ENCODE measurements around the gene TLR7. TPM values are rescaled to one million over a fixed set of nuclear protein-coding genes. Genes with fewer than 3 reads are reported as not detected.

TLR7 gene
- total and polyA plus RNA-seq, 2 donors: 0.23 to 3.9 TPM

GRCh38 chrX:12874581-12874980 lies 7.7 kb downstream of the TLR7 start:
- DNase-seq (ENCODE audit: extremely low spot score): no peak
- Histone ChIP-seq H3K36me3 (ENCODE audit: insufficient read depth) (no peaks in the 10 kb centered on the region), H3K4me1 (ENCODE audit: insufficient read depth) (no peaks in the 10 kb centered on the region), H3K27ac (ENCODE audit: low read depth) (no peak overlapping the region), H3K4me3 (ENCODE audit: low read depth, low read length) (no peak overlapping the region)
- WGBS: 24% methylated on average over 4 of the region's 4 CpGs

- Histone ChIP-seq H3K36me3 (ENCODE audit: insufficient read depth) (no peaks in the 10 kb centered on the region), H3K4me3 (ENCODE audit: low read depth, low read length) (no peak overlapping the region), H3K4me1 (ENCODE audit: insufficient read depth) (no peaks in the 10 kb centered on the region), H3K27ac (ENCODE audit: low read depth) (no peak overlapping the region)
- WGBS: 21% methylated on average over 8 of the region's 8 CpGs
- DNase-seq (ENCODE audit: extremely low spot score): no peak
Observed at GRCh38 chrX:12877386-12877785, 10.5 kb downstream of the TLR7 start.

GRCh38 chrX:12878536-12878935 lies 11.7 kb downstream of the TLR7 start:
- 97% methylated on average over 1 of the region's 1 CpG for WGBS
- H3K4me3 ChIP-seq (ENCODE audit: low read depth, low read length): no peak overlapping the region
- no peak overlapping the region for H3K27ac ChIP-seq (ENCODE audit: low read depth)
- H3K36me3 ChIP-seq (ENCODE audit: insufficient read depth): no peaks in the 10 kb centered on the region
- H3K4me1 ChIP-seq (ENCODE audit: insufficient read depth): no peaks in the 10 kb centered on the region
- DNase-seq (ENCODE audit: extremely low spot score): no peak

- H3K27ac ChIP-seq (ENCODE audit: low read depth): no peak overlapping the region
- no peak overlapping the region for H3K4me3 ChIP-seq (ENCODE audit: low read depth, low read length)
- no peaks in the 10 kb centered on the region for H3K4me1 ChIP-seq (ENCODE audit: insufficient read depth)
- DNase-seq (ENCODE audit: extremely low spot score): no peak
- no peaks in the 10 kb centered on the region for H3K36me3 ChIP-seq (ENCODE audit: insufficient read depth)
- WGBS: 91% methylated on average over 2 of the region's 2 CpGs
Observed at GRCh38 chrX:12881914-12882313, 15.0 kb downstream of the TLR7 start.

- Histone ChIP-seq H3K4me3 (ENCODE audit: low read depth, low read length) (no peak overlapping the region), H3K4me1 (ENCODE audit: insufficient read depth) (no peaks in the 10 kb centered on the region), H3K36me3 (ENCODE audit: insufficient read depth) (no peaks in the 10 kb centered on the region), H3K27ac (ENCODE audit: low read depth) (no peak overlapping the region)
- WGBS: 65% methylated on average over 5 of the region's 5 CpGs
- no peak for DNase-seq (ENCODE audit: extremely low spot score)
Observed at GRCh38 chrX:12885508-12885907, 18.6 kb downstream of the TLR7 start.

GRCh38 chrX:12886545-12886944 lies 19.7 kb downstream of the TLR7 start:
- no peak for DNase-seq (ENCODE audit: extremely low spot score)
- Histone ChIP-seq H3K4me1 (ENCODE audit: insufficient read depth) (no peaks in the 10 kb centered on the region), H3K27ac (ENCODE audit: low read depth) (no peak overlapping the region), H3K4me3 (ENCODE audit: low read depth, low read length) (no peak overlapping the region), H3K36me3 (ENCODE audit: insufficient read depth) (no peaks in the 10 kb centered on the region)
- 94% methylated on average over 3 of the region's 3 CpGs for WGBS

GRCh38 chrX:12887141-12887540 lies 20.3 kb downstream of the TLR7 start:
- 91% methylated on average over 2 of the region's 2 CpGs for WGBS
- H3K4me3 ChIP-seq (ENCODE audit: low read depth, low read length): no peak overlapping the region
- no peak overlapping the region for H3K27ac ChIP-seq (ENCODE audit: low read depth)
- DNase-seq (ENCODE audit: extremely low spot score): no peak
- H3K4me1 ChIP-seq (ENCODE audit: insufficient read depth): no peaks in the 10 kb centered on the region
- H3K36me3 ChIP-seq (ENCODE audit: insufficient read depth): no peaks in the 10 kb centered on the region

GRCh38 chrX:12887767-12888166 lies 20.9 kb downstream of the TLR7 start:
- whole genome bisulfite sequencing: 83% methylated on average over 3 of the region's 3 CpGs

GRCh38 chrX:12890467-12890866 lies 23.6 kb downstream of the TLR7 start:
- no peak overlapping the region for H3K27ac ChIP-seq (ENCODE audit: low read depth)
- H3K4me3 ChIP-seq (ENCODE audit: low read depth, low read length): no peak overlapping the region
- no peaks in the 10 kb centered on the region for H3K36me3 ChIP-seq (ENCODE audit: insufficient read depth)
- 60% methylated on average over 5 of the region's 5 CpGs for WGBS
- DNase-seq (ENCODE audit: extremely low spot score): no peak
- H3K4me1 ChIP-seq (ENCODE audit: insufficient read depth): no peaks in the 10 kb centered on the region

More at GRCh38 chrX:12887767-12888166, 20.9 kb downstream of the TLR7 start:
- Histone ChIP-seq H3K4me3 (ENCODE audit: low read depth, low read length) (no peak overlapping the region), H3K36me3 (ENCODE audit: insufficient read depth) (no peaks in the 10 kb centered on the region), H3K27ac (ENCODE audit: low read depth) (no peak overlapping the region), H3K4me1 (ENCODE audit: insufficient read depth) (no peaks in the 10 kb centered on the region)
- no peak for DNase-seq (ENCODE audit: extremely low spot score)

- WGBS: 90% methylated on average over 4 of the region's 4 CpGs
- DNase-seq (ENCODE audit: extremely low spot score): no peak
- Histone ChIP-seq H3K4me1 (ENCODE audit: insufficient read depth) (no peaks in the 10 kb centered on the region), H3K36me3 (ENCODE audit: insufficient read depth) (no peaks in the 10 kb centered on the region), H3K4me3 (ENCODE audit: low read depth, low read length) (no peak overlapping the region), H3K27ac (ENCODE audit: low read depth) (no peak overlapping the region)
Observed at GRCh38 chrX:12891171-12891570, 24.3 kb downstream of the TLR7 start.

- no peak overlapping the region for H3K4me3 ChIP-seq (ENCODE audit: low read depth, low read length)
- H3K4me1 ChIP-seq (ENCODE audit: insufficient read depth): no peaks in the 10 kb centered on the region
- WGBS: 31% methylated on average over 2 of the region's 2 CpGs
- H3K27ac ChIP-seq (ENCODE audit: low read depth): no peak overlapping the region
- no peaks in the 10 kb centered on the region for H3K36me3 ChIP-seq (ENCODE audit: insufficient read depth)
- DNase-seq (ENCODE audit: extremely low spot score): no peak
Observed at GRCh38 chrX:12891915-12892506, 25.1 kb downstream of the TLR7 start.

- Histone ChIP-seq H3K4me1 (ENCODE audit: insufficient read depth) (no peaks in the 10 kb centered on the region), H3K4me3 (ENCODE audit: low read depth, low read length) (no peak overlapping the region), H3K36me3 (ENCODE audit: insufficient read depth) (no peaks in the 10 kb centered on the region), H3K27ac (ENCODE audit: low read depth) (no peak overlapping the region)
- no peak for DNase-seq (ENCODE audit: extremely low spot score)
- 88% methylated on average over 2 of the region's 2 CpGs for WGBS
Observed at GRCh38 chrX:12892716-12893115, 25.8 kb downstream of the TLR7 start.

- no peak for DNase-seq (ENCODE audit: extremely low spot score)
Observed at GRCh38 chrX:12894074-12895030, 27.5 kb downstream of the TLR7 start.

GRCh38 chrX:12895866-12896265 lies 29.0 kb downstream of the TLR7 start:
- 54% methylated on average over 2 of the region's 2 CpGs for WGBS
- H3K36me3 ChIP-seq (ENCODE audit: insufficient read depth): no peaks in the 10 kb centered on the region
- no peak overlapping the region for H3K27ac ChIP-seq (ENCODE audit: low read depth)
- H3K4me1 ChIP-seq (ENCODE audit: insufficient read depth): no peaks in the 10 kb centered on the region
- DNase-seq (ENCODE audit: extremely low spot score): no peak
- H3K4me3 ChIP-seq (ENCODE audit: low read depth, low read length): no peak overlapping the region

More at GRCh38 chrX:12894074-12895030, 27.5 kb downstream of the TLR7 start:
- H3K4me3 ChIP-seq (ENCODE audit: low read depth, low read length): no peak overlapping the region
- WGBS: 42% methylated on average over 12 of the region's 12 CpGs
- H3K4me1 ChIP-seq (ENCODE audit: insufficient read depth): no peaks in the 10 kb centered on the region
- no peaks in the 10 kb centered on the region for H3K36me3 ChIP-seq (ENCODE audit: insufficient read depth)
- no peak overlapping the region for H3K27ac ChIP-seq (ENCODE audit: low read depth)
